ENCODE measurements around the gene MYO1A.
"Not testable (repeated sequence)": the region's sequence is repeated elsewhere in the genome, so short reads cannot be mapped to it uniquely, and the experiment has no call there.

MYO1A gene

DNA sequence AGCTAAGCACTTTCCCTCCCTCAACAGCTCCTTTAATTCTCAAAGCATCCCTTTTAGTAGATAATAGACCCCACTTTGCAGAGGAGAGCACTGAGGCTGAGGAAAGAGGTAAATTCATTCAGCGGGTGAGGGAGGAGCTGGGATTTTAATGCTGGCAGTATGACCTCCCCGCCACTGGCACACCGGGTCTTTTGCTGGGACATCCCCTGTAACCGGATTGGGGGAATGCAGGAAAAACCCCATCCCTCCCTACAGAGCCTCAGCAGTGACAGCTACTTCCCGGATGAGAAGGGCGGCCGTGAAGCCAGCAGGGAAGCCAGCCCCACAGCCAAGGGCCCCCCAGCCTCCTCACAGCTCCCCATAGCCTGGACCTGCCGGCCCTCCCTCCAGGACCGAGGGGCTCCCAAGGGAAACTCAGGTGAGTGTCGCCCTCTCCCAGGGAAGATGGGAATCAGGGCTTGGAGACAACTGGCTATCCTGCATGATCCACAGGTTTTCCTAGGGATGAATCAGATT is 55.6 kb downstream of the MYO1A start:
- Mint-ChIP-seq H3K4me3 (no peak overlapping the region), H3K4me1 (peaks cover 22 to 24% of the 10 kb centered on the region in 2 donors), H3K36me3 (peaks cover 17 to 26% of the 10 kb centered on the region in 2 donors), H3K27me3 (no peaks in the 10 kb centered on the region), H3K27ac (no peak overlapping the region), H3K9me3 (no peaks in the 10 kb centered on the region)
- DNase-seq (no peak), ATAC-seq (replicated peaks) (no peak)

DNA sequence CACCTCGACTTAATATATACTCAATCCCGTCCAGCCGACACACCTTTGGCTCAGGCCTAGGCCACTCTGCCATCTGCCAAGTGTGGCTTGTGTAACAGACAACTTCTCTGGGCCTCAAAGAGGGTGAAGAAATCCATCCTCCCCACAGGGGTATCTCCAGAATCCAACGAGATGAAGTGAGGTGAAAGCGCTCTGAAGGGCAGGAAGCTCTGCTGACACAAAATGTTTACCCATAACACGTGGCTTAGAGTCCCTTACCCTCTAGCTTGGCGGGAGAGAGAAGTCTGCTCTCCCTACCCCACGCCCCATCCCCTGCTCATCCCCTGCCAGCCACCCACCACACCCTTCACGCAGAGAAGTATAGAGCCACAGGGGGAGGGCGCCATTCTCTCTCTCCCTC is 56.6 kb downstream of the MYO1A start:
- DNase-seq, result no peak
- Mint-ChIP-seq H3K27me3 (peaks cover 0 to 2% of the 10 kb centered on the region in 2 donors), H3K4me3 (no peak overlapping the region), H3K9me3 (no peaks in the 10 kb centered on the region), H3K4me1 (peaks cover 15 to 17% of the 10 kb centered on the region in 2 donors), H3K27ac (no peak overlapping the region), H3K36me3 (peaks cover 17 to 20% of the 10 kb centered on the region in 2 donors)
- no peak for ATAC-seq (replicated peaks)

DNA sequence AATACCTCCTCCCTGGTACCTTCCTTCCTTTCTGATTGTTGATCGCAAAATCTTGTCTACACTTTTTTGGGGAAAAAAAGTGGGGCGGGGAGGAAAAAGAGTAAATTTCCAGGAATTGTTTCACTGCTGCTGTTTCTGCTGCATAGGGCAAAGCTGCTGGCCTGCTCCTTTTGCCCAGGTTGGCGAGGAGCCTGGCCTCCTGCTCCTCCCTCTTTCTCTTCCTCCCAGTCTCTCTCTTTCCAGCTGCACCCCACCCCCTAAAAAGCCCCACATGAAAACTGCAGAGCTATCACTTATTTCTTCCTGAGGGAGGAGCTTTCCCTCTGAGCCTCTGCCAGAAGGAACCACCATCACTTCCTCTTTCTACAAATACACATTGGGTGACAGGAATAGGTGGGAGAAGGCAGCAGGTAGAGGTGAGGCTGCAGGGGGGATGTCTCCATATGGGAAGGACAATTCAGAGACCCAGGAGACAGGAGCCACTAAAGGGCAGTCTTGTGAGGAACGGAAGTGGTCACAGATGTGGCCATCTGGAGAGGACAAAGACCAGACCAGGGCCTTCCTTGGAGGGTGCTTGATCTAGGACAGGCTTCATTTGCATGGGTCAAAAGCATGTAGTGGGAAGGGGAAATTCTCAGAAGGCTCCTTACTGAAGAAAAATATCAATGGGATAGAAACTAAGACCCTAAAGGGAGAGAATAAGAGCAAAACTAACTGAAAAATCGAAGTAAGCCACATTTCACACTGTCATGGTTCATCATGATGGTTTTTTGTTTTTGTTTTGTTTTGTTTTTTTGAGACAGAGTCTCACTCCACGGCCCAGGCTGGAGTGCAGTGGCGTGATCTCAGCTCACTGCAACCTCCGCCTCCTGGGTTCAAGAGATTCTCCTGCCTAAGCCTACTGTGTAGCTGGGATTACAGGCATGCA is 58.3 kb downstream of the MYO1A start:
- DNase-seq (no peak), ATAC-seq (replicated peaks) (no peak)
- Mint-ChIP-seq H3K27me3 (peaks cover 0 to 6% of the 10 kb centered on the region in 2 donors), H3K27ac (peak overlapping the region; percentile 56), H3K9me3 (no peaks in the 10 kb centered on the region), H3K36me3 (peaks cover 13 to 17% of the 10 kb centered on the region in 2 donors), H3K4me3 (no peak overlapping the region), H3K4me1 (peaks cover 18 to 27% of the 10 kb centered on the region in 2 donors)

DNA sequence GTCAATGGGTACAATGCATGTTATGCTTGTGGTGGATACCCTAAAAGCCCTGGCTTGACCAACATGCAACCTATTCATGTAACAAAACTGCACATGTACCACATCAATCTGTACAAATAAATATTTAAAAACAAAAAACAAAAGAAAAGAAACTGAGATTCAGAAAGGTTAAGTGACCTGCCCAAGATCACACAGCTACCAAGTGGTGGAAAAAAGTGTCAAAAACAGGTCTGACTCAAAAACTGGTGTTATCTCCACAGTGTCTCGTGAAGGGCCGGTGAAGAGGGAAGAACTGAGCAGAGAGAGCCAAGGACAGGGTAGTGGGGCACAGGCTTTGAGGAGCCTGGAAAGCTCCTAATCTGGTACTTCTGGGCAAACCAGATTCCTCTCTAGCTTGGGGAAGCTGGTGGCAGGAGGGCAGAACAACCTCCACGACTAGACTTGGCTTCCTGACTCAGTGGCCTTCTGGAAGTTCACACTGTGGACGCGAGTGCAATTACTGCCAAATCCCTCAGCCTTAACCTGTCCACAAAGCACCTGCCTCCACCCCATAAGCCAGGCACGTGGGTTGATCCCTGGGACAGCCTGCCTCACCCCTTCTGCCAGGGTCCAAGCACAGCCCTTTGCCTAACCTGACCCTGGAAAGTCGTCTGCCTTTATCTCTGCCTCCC is 59.1 kb downstream of the MYO1A start:
- DNase-seq (no peak), ATAC-seq (replicated peaks) (no peak)
- Mint-ChIP-seq H3K27ac (no peak overlapping the region), H3K4me1 (peaks cover 17 to 27% of the 10 kb centered on the region in 2 donors), H3K27me3 (peaks cover 0 to 6% of the 10 kb centered on the region in 2 donors), H3K4me3 (no peak overlapping the region), H3K36me3 (peaks cover 6 to 13% of the 10 kb centered on the region in 2 donors), H3K9me3 (no peaks in the 10 kb centered on the region)

DNA sequence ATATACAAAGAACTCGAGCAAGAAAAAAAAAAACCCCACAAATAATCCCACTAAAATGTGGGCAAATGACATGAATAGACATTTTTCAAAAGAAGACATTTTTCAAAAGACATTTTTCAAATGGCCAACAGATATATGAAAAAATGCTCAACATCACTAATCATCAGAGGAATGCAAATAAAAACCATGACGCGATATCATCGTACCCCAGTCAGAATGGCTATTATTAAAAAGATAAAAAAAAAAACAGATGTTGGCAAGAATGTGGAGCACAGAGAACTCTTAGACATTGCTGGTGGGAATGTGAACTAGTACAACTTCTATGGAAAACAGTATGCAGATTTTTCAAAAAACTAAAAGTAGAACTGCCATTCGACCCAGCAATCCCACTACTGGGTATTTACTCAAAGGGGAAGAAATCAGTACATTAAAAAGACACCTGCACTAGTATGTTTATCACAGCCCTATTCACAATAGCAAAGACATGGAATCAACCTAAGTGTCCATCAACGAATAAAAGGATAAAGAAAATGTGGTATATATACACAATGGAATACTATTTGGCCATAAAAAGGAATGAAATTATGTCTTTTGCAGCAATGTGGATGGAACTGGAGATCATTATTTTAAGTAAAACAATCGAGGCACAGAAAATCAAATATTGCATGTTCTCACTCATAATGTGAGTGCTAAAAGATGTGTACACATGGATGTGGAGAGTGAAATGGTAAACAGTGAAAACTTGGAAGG is 59.9 kb downstream of the MYO1A start:
- DNase-seq (no peak), ATAC-seq (replicated peaks) (no peak)
- Mint-ChIP-seq H3K27me3 (peaks cover 0 to 6% of the 10 kb centered on the region in 2 donors), H3K9me3 (no peaks in the 10 kb centered on the region), H3K27ac (no peak overlapping the region), H3K36me3 (peaks cover 0 to 5% of the 10 kb centered on the region in 2 donors), H3K4me1 (peaks cover 17 to 27% of the 10 kb centered on the region in 2 donors), H3K4me3 (no peak overlapping the region)

GRCh38 chr12:56988207-56988739 is 61.7 kb downstream of the MYO1A start:
- no peak overlapping the region for H3K4me3 Mint-ChIP-seq
- peaks cover 0 to 6% of the 10 kb centered on the region in 2 donors for H3K27me3 Mint-ChIP-seq
- ATAC-seq (replicated peaks) (no peak), DNase-seq (no peak)
- no peaks in the 10 kb centered on the region for H3K36me3 Mint-ChIP-seq
- peaks cover 17 to 27% of the 10 kb centered on the region in 2 donors for H3K4me1 Mint-ChIP-seq
- H3K27ac Mint-ChIP-seq, result no peak overlapping the region
- H3K9me3 Mint-ChIP-seq, result no peaks in the 10 kb centered on the region

GRCh38 chr12:56987551-56988053 is 62.3 kb downstream of the MYO1A start:
- Mint-ChIP-seq H3K27ac (no peak overlapping the region), H3K36me3 (no peaks in the 10 kb centered on the region), H3K4me3 (peak overlapping the region; percentile 6), H3K9me3 (no peaks in the 10 kb centered on the region), H3K4me1 (peaks cover 17 to 27% of the 10 kb centered on the region in 2 donors), H3K27me3 (peaks cover 0 to 6% of the 10 kb centered on the region in 2 donors)
- ATAC-seq (replicated peaks) (peak; percentile 80 to 82), DNase-seq (peak; percentile 48)

DNA sequence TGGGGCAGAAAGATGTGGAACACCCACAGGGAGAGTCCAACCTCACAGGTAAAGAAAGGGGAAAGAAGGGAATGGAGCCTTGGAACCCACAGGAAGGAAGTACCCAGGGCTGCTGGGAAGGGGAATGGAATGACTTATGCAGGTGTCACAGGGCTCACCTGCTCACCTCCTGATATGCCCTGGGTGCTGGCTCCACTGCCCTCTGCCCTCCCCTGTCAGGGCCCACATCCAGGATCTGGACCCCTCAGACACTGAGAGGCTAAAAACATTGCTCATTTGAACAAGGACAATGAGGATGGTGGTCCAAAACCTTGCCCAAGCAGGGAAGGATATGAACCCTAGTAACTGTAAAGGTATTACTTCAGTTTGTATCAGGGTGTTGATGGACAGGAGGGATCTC is 62.9 kb downstream of the MYO1A start:
- Mint-ChIP-seq H3K9me3 (no peaks in the 10 kb centered on the region), H3K27me3 (peaks cover 0 to 6% of the 10 kb centered on the region in 2 donors), H3K4me1 (peaks cover 17 to 27% of the 10 kb centered on the region in 2 donors), H3K36me3 (no peaks in the 10 kb centered on the region), H3K4me3 (peak overlapping the region; percentile 6), H3K27ac (no peak overlapping the region)
- DNase-seq (no peak), ATAC-seq (replicated peaks) (no peak)

DNA sequence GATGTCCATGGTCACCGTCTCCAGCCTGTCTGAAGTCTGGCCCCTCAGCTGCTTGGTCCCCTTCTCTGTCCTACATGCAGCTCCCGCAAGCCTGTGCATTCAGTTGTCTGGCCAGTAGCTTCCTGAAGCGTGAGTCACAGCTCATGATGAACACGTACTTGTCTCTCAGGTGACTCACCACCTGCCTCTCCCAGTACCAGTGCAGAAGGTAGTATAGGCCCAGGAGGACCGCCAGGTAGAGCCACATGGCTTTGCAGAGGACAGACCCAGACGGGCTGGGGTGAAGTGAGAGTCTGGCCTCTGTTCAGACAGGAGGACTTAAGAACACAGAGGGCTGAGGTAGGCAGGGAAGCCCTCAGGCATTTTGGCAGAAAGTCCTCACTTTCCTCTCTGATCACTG is 64.2 kb downstream of the MYO1A start:
- not testable (repeated sequence) for ATAC-seq (replicated peaks); H3K36me3 Mint-ChIP-seq; H3K9me3 Mint-ChIP-seq; H3K27me3 Mint-ChIP-seq; DNase-seq; H3K4me3 Mint-ChIP-seq
- Mint-ChIP-seq H3K27ac (peak overlapping the region; percentile 4), H3K4me1 (peaks cover 9 to 16% of the 10 kb centered on the region in 2 donors)

DNA sequence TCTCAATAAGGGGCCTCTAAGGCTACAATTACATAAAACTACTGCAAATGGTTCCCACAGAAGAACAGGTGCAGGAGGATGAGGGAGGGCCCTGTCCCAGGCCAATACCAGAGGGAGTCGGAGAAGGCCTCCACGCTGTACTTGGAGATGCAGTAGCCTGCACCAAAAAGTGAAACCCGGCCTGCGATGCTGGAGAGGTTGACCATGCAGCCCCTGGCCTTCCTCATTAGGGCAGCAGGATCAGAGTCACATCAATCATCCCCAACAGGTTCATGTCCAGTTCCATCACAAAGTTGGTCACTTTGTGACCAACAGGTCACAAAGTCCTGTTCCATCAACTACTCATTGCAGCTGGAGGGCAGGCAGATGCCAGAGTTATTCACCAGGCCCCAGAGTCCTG is 66.5 kb downstream of the MYO1A start:
- DNase-seq, result no peak
- H3K4me1 Mint-ChIP-seq, result peaks cover 9 to 13% of the 10 kb centered on the region in 2 donors
- peaks cover 0 to 5% of the 10 kb centered on the region in 2 donors for H3K27me3 Mint-ChIP-seq
- no peak overlapping the region for H3K27ac Mint-ChIP-seq
- no peaks in the 10 kb centered on the region for H3K36me3 Mint-ChIP-seq
- H3K9me3 Mint-ChIP-seq, result no peaks in the 10 kb centered on the region
- H3K4me3 Mint-ChIP-seq, result no peak overlapping the region
- no peak for ATAC-seq (replicated peaks)

- H3K27ac Mint-ChIP-seq; H3K9me3 Mint-ChIP-seq; H3K4me3 Mint-ChIP-seq; H3K36me3 Mint-ChIP-seq; H3K4me1 Mint-ChIP-seq; H3K27me3 Mint-ChIP-seq; DNase-seq; ATAC-seq (replicated peaks): not testable (repeated sequence)
These were observed 67.2 kb downstream of the MYO1A start for GRCh38 chr12:56982578-56983236.

- no peak for ATAC-seq (replicated peaks)
- H3K36me3 Mint-ChIP-seq, result no peaks in the 10 kb centered on the region
- no peaks in the 10 kb centered on the region for H3K27me3 Mint-ChIP-seq
- no peak overlapping the region for H3K4me3 Mint-ChIP-seq
- no peak for DNase-seq
- no peaks in the 10 kb centered on the region for H3K4me1 Mint-ChIP-seq
- peaks cover 0 to 2% of the 10 kb centered on the region in 2 donors for H3K9me3 Mint-ChIP-seq
- H3K27ac Mint-ChIP-seq, result no peak overlapping the region
These were observed 68.9 kb downstream of the MYO1A start for GRCh38 chr12:56980941-56981530.

GRCh38 chr12:56980268-56980667 is 69.7 kb downstream of the MYO1A start:
- Mint-ChIP-seq H3K27ac (no peak overlapping the region), H3K4me3 (no peak overlapping the region), H3K9me3 (peaks cover 0 to 2% of the 10 kb centered on the region in 2 donors), H3K36me3 (no peaks in the 10 kb centered on the region), H3K27me3 (no peaks in the 10 kb centered on the region), H3K4me1 (no peaks in the 10 kb centered on the region)
- DNase-seq (no peak), ATAC-seq (replicated peaks) (no peak)
